ENCODE measurements around the gene CHD1. TPM values are rescaled to one million over a fixed set of nuclear protein-coding genes. Genes with fewer than 3 reads are reported as not detected.
A peak's percentile ranks its signal among the peaks of the same experiment; 100 is the strongest.

CHD1 gene
- 29.0 TPM for polyA plus RNA-seq (2012; ENCODE audit: missing spikeins)

GRCh38 chr5:98928873-98929709, at the start of gene CHD1:
TSS of gene CHD1 (minus strand) at chr5:98929007. CDS start at chr5:98926386, 2,621 bp downstream.
- DNase-seq (ENCODE audit: insufficient read length) (peak; percentile 52), FAIRE-seq (peak; percentile 98)
- TF ChIP-seq POLR2AphosphoS5 (IDR thresholded peaks at IDR 0.05; ENCODE audit: low read depth, low read length) (peak; percentile 96), POLR2A (IDR thresholded peaks at IDR 0.05; ENCODE audit: low read depth, low read length) (peak; percentile 88), TAF1 (IDR thresholded peaks at IDR 0.05; ENCODE audit: borderline replicate concordance, low read depth, low read length) (peak; percentile 63; the same call in 1 of the 2 replicates)

GRCh38 chr5:98978528-98978927, 49.7 kb upstream of the CHD1 start:
- DNase-seq (ENCODE audit: insufficient read length): no peak
- TF ChIP-seq POLR2AphosphoS5 (IDR thresholded peaks at IDR 0.05; ENCODE audit: low read depth, low read length) (no peak), TAF1 (IDR thresholded peaks at IDR 0.05; ENCODE audit: borderline replicate concordance, low read depth, low read length) (no peak), POLR2A (IDR thresholded peaks at IDR 0.05; ENCODE audit: low read depth, low read length) (no peak)
- no peak for FAIRE-seq

GRCh38 chr5:98977723-98978122, 48.9 kb upstream of the CHD1 start:
- no peak for DNase-seq (ENCODE audit: insufficient read length)
- FAIRE-seq: no peak
- TF ChIP-seq POLR2A (IDR thresholded peaks at IDR 0.05; ENCODE audit: low read depth, low read length): no peak
- TF ChIP-seq TAF1 (IDR thresholded peaks at IDR 0.05; ENCODE audit: borderline replicate concordance, low read depth, low read length): no peak
- TF ChIP-seq POLR2AphosphoS5 (IDR thresholded peaks at IDR 0.05; ENCODE audit: low read depth, low read length): no peak

- TF ChIP-seq TAF1 (IDR thresholded peaks at IDR 0.05; ENCODE audit: borderline replicate concordance, low read depth, low read length) (no peak), POLR2A (IDR thresholded peaks at IDR 0.05; ENCODE audit: low read depth, low read length) (no peak), POLR2AphosphoS5 (IDR thresholded peaks at IDR 0.05; ENCODE audit: low read depth, low read length) (no peak)
- DNase-seq (ENCODE audit: insufficient read length) (no peak), FAIRE-seq (no peak)
Observed at GRCh38 chr5:98975682-98976407, 47.0 kb upstream of the CHD1 start.

- no peak for FAIRE-seq
- no peak for TF ChIP-seq POLR2AphosphoS5 (IDR thresholded peaks at IDR 0.05; ENCODE audit: low read depth, low read length)
- TF ChIP-seq TAF1 (IDR thresholded peaks at IDR 0.05; ENCODE audit: borderline replicate concordance, low read depth, low read length): no peak
- no peak for TF ChIP-seq POLR2A (IDR thresholded peaks at IDR 0.05; ENCODE audit: low read depth, low read length)
- DNase-seq (ENCODE audit: insufficient read length): no peak
Observed at GRCh38 chr5:98975223-98975622, 46.4 kb upstream of the CHD1 start.

- TF ChIP-seq POLR2A (IDR thresholded peaks at IDR 0.05; ENCODE audit: low read depth, low read length) (no peak), POLR2AphosphoS5 (IDR thresholded peaks at IDR 0.05; ENCODE audit: low read depth, low read length) (no peak), TAF1 (IDR thresholded peaks at IDR 0.05; ENCODE audit: borderline replicate concordance, low read depth, low read length) (no peak)
- DNase-seq (ENCODE audit: insufficient read length): no peak
Observed at GRCh38 chr5:98969400-98969799, 40.6 kb upstream of the CHD1 start.

GRCh38 chr5:98968056-98968564, 39.3 kb upstream of the CHD1 start:
- FAIRE-seq (no peak), DNase-seq (ENCODE audit: insufficient read length) (no peak)
- no peak for TF ChIP-seq POLR2A (IDR thresholded peaks at IDR 0.05; ENCODE audit: low read depth, low read length)
- no peak for TF ChIP-seq POLR2AphosphoS5 (IDR thresholded peaks at IDR 0.05; ENCODE audit: low read depth, low read length)
- no peak for TF ChIP-seq TAF1 (IDR thresholded peaks at IDR 0.05; ENCODE audit: borderline replicate concordance, low read depth, low read length)

More at GRCh38 chr5:98969400-98969799, 40.6 kb upstream of the CHD1 start:
- FAIRE-seq: no peak

- FAIRE-seq (no peak), DNase-seq (ENCODE audit: insufficient read length) (no peak)
- TF ChIP-seq POLR2A (IDR thresholded peaks at IDR 0.05; ENCODE audit: low read depth, low read length): no peak
- no peak for TF ChIP-seq TAF1 (IDR thresholded peaks at IDR 0.05; ENCODE audit: borderline replicate concordance, low read depth, low read length)
- TF ChIP-seq POLR2AphosphoS5 (IDR thresholded peaks at IDR 0.05; ENCODE audit: low read depth, low read length): no peak
Observed at GRCh38 chr5:98965226-98965625, 36.4 kb upstream of the CHD1 start.

- DNase-seq (ENCODE audit: insufficient read length): no peak
- no peak for FAIRE-seq
- TF ChIP-seq POLR2AphosphoS5 (IDR thresholded peaks at IDR 0.05; ENCODE audit: low read depth, low read length) (no peak), TAF1 (IDR thresholded peaks at IDR 0.05; ENCODE audit: borderline replicate concordance, low read depth, low read length) (no peak), POLR2A (IDR thresholded peaks at IDR 0.05; ENCODE audit: low read depth, low read length) (no peak)
Observed at GRCh38 chr5:98964621-98965020, 35.8 kb upstream of the CHD1 start.

- no peak for DNase-seq (ENCODE audit: insufficient read length)
- no peak for FAIRE-seq
- TF ChIP-seq POLR2AphosphoS5 (IDR thresholded peaks at IDR 0.05; ENCODE audit: low read depth, low read length) (no peak), POLR2A (IDR thresholded peaks at IDR 0.05; ENCODE audit: low read depth, low read length) (no peak), TAF1 (IDR thresholded peaks at IDR 0.05; ENCODE audit: borderline replicate concordance, low read depth, low read length) (no peak)
Observed at GRCh38 chr5:98963019-98963418, 34.2 kb upstream of the CHD1 start.

- FAIRE-seq: no peak
- no peak for DNase-seq (ENCODE audit: insufficient read length)
- TF ChIP-seq TAF1 (IDR thresholded peaks at IDR 0.05; ENCODE audit: borderline replicate concordance, low read depth, low read length): no peak
- no peak for TF ChIP-seq POLR2A (IDR thresholded peaks at IDR 0.05; ENCODE audit: low read depth, low read length)
- TF ChIP-seq POLR2AphosphoS5 (IDR thresholded peaks at IDR 0.05; ENCODE audit: low read depth, low read length): no peak
Observed at GRCh38 chr5:98962587-98962986, 33.8 kb upstream of the CHD1 start.
